ENCODE data around the gene CHTF8.

DNA sequence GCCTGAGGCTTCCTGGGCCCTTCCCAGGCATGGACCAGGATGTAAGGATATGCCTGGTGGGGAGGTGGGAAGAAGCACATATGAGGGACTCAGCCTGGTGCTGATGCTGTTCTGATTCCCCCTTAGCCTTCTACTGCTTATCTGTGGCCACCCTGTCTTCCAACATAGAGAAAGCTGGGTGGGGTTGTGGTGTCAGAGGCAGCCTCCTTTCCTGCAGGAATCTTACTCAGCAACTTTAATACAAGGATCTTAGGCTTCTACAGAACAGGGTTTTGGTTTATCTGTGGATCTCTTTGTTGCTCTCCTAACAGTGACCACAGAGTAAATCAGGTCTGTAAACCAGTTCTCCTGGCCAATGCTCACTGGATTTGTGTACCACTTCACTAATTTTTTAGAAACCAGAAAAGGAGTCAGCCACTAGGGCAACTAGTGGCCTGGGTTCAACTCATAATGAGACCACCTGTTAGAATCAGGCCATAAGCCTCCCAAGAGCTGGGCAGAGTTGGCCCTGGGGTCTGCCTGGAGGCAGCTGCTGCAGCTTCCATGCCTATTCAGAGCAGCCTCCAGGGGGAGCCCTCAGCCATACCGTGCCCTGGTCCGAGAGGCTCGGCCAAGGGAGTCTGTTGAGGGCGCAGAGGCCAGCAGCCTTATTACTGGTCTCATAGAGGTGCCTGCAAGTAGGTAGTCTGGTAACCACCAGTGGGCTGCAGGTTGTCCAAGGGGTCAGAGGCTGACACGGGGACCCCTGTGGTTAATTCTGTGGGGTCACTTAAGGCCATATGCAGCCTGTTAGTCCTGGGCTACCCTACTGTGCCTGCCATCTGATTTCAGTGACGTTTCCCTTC is 19.9 kb downstream of the CHTF8 start:
- TF ChIP-seq, protein P1, sequence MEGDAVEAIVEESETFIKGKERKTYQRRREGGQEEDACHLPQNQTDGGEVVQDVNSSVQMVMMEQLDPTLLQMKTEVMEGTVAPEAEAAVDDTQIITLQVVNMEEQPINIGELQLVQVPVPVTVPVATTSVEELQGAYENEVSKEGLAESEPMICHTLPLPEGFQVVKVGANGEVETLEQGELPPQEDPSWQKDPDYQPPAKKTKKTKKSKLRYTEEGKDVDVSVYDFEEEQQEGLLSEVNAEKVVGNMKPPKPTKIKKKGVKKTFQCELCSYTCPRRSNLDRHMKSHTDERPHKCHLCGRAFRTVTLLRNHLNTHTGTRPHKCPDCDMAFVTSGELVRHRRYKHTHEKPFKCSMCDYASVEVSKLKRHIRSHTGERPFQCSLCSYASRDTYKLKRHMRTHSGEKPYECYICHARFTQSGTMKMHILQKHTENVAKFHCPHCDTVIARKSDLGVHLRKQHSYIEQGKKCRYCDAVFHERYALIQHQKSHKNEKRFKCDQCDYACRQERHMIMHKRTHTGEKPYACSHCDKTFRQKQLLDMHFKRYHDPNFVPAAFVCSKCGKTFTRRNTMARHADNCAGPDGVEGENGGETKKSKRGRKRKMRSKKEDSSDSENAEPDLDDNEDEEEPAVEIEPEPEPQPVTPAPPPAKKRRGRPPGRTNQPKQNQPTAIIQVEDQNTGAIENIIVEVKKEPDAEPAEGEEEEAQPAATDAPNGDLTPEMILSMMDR (optimal IDR thresholded peaks at IDR 0.05 in 1 of 3, IDR thresholded peaks at IDR 0.05 in 1 of 3, conservative IDR thresholded peaks at IDR 0.05 in 1 of 3; ENCODE audit: extremely low read depth in 1 of 3, insufficient read depth in 2 of 3, low read length in 3 of 3): peak; percentile 72 to 74 (median 73)
- no peak for TF ChIP-seq EZH2 (IDR thresholded peaks at IDR 0.05; ENCODE audit: low read length)

Measured in keratinocyte (primary cell).